ENCODE results near the gene PRDM4.
A peak's percentile ranks its signal among the peaks of the same experiment; 100 is the strongest.

DNA sequence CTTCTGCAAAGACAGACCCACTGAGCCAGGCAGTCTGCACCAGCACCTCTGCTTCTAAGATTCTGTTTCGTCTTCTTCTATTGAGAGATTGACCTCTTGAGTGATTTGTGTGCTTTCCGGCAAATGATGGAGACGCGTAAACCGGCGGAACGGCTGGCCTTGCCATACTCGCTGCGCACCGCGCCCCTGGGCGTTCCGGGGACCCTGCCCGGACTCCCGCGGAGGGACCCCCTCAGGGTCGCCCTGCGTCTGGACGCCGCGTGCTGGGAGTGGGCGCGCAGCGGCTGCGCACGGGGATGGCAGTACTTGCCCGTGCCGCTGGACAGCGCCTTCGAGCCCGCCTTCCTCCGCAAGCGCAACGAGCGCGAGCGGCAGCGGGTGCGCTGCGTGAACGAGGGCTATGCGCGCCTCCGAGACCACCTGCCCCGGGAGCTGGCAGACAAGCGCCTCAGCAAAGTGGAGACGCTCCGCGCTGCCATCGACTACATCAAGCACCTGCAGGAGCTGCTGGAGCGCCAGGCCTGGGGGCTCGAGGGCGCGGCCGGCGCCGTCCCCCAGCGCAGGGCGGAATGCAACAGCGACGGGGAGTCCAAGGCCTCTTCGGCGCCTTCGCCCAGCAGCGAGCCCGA lies 14.3 kb upstream of the PRDM4 start:
- no peak for TF ChIP-seq MAX (IDR thresholded peaks at IDR 0.05; ENCODE audit: insufficient read depth, insufficient read length)
- TF ChIP-seq EZH2 (IDR thresholded peaks at IDR 0.05; ENCODE audit: borderline replicate concordance, low read depth, low read length, severe bottlenecking): peak; percentile 69
- TF ChIP-seq POLR2A (IDR thresholded peaks at IDR 0.05; ENCODE audit: low read depth, low read length): no peak
- TF ChIP-seq, protein P1, sequence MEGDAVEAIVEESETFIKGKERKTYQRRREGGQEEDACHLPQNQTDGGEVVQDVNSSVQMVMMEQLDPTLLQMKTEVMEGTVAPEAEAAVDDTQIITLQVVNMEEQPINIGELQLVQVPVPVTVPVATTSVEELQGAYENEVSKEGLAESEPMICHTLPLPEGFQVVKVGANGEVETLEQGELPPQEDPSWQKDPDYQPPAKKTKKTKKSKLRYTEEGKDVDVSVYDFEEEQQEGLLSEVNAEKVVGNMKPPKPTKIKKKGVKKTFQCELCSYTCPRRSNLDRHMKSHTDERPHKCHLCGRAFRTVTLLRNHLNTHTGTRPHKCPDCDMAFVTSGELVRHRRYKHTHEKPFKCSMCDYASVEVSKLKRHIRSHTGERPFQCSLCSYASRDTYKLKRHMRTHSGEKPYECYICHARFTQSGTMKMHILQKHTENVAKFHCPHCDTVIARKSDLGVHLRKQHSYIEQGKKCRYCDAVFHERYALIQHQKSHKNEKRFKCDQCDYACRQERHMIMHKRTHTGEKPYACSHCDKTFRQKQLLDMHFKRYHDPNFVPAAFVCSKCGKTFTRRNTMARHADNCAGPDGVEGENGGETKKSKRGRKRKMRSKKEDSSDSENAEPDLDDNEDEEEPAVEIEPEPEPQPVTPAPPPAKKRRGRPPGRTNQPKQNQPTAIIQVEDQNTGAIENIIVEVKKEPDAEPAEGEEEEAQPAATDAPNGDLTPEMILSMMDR (IDR thresholded peaks at IDR 0.05; ENCODE audit: extremely low read depth in 1 of 2, insufficient read depth in 1 of 2, low read depth in 1 of 2, low read length in 2 of 2): no peak
- no peak for TF ChIP-seq POLR2AphosphoS5 (IDR thresholded peaks at IDR 0.05; ENCODE audit: insufficient read depth, low read depth, low read length)
- no peak for TF ChIP-seq MYC (IDR thresholded peaks at IDR 0.05; ENCODE audit: low read depth, low read length)
- TF ChIP-seq FOS (IDR thresholded peaks at IDR 0.05; ENCODE audit: borderline replicate concordance, insufficient read depth, low read length): no peak
- TF ChIP-seq JUN (IDR thresholded peaks at IDR 0.05; ENCODE audit: borderline replicate concordance, insufficient read depth, insufficient read length, low read depth): no peak
- no peak for TF ChIP-seq GATA2 (IDR thresholded peaks at IDR 0.05; ENCODE audit: insufficient read depth, insufficient read length, low read depth, low read length)
